Measurements from ENCODE around the gene RGMA.
"Not testable (repeated sequence)": the region's sequence is repeated elsewhere in the genome, so short reads cannot be mapped to it uniquely, and the experiment has no call there.

Gene RGMA

GRCh38 chr15:93044301-93045190 is 44.5 kb downstream of the RGMA start:
- no peak for FAIRE-seq
- no peak for DNase-seq (ENCODE audit: insufficient read length)

GRCh38 chr15:93043621-93044300 is 45.2 kb downstream of the RGMA start:
- DNase-seq (ENCODE audit: insufficient read length) = no peak
- TF ChIP-seq POLR2A (IDR thresholded peaks at IDR 0.05; ENCODE audit: low read depth, low read length) (no peak), TAF1 (IDR thresholded peaks at IDR 0.05; ENCODE audit: borderline replicate concordance, low read depth, low read length) (no peak), POLR2AphosphoS5 (IDR thresholded peaks at IDR 0.05; ENCODE audit: low read depth, low read length) (no peak)
- FAIRE-seq = no peak

More at GRCh38 chr15:93044301-93045190, 44.5 kb downstream of the RGMA start:
- no peak for TF ChIP-seq POLR2AphosphoS5 (IDR thresholded peaks at IDR 0.05; ENCODE audit: low read depth, low read length)
- no peak for TF ChIP-seq POLR2A (IDR thresholded peaks at IDR 0.05; ENCODE audit: low read depth, low read length)
- TF ChIP-seq TAF1 (IDR thresholded peaks at IDR 0.05; ENCODE audit: borderline replicate concordance, low read depth, low read length) = no peak

GRCh38 chr15:93042691-93043378 is 46.2 kb downstream of the RGMA start:
- TF ChIP-seq TAF1 (IDR thresholded peaks at IDR 0.05; ENCODE audit: borderline replicate concordance, low read depth, low read length) = no peak
- no peak for TF ChIP-seq POLR2A (IDR thresholded peaks at IDR 0.05; ENCODE audit: low read depth, low read length)
- TF ChIP-seq POLR2AphosphoS5 (IDR thresholded peaks at IDR 0.05; ENCODE audit: low read depth, low read length) = no peak
- no peak for FAIRE-seq
- no peak for DNase-seq (ENCODE audit: insufficient read length)

GRCh38 chr15:93042211-93042610 is 46.8 kb downstream of the RGMA start:
- no peak for DNase-seq (ENCODE audit: insufficient read length)
- FAIRE-seq = no peak
- TF ChIP-seq TAF1 (IDR thresholded peaks at IDR 0.05; ENCODE audit: borderline replicate concordance, low read depth, low read length) (no peak), POLR2AphosphoS5 (IDR thresholded peaks at IDR 0.05; ENCODE audit: low read depth, low read length) (no peak), POLR2A (IDR thresholded peaks at IDR 0.05; ENCODE audit: low read depth, low read length) (no peak)

- FAIRE-seq (no peak), DNase-seq (ENCODE audit: insufficient read length) (no peak)
- TF ChIP-seq POLR2A (IDR thresholded peaks at IDR 0.05; ENCODE audit: low read depth, low read length) (no peak), TAF1 (IDR thresholded peaks at IDR 0.05; ENCODE audit: borderline replicate concordance, low read depth, low read length) (no peak), POLR2AphosphoS5 (IDR thresholded peaks at IDR 0.05; ENCODE audit: low read depth, low read length) (no peak)
These were observed 47.9 kb downstream of the RGMA start for GRCh38 chr15:93041159-93041547.

- FAIRE-seq = no peak
- no peak for DNase-seq (ENCODE audit: insufficient read length)
- TF ChIP-seq POLR2A (IDR thresholded peaks at IDR 0.05; ENCODE audit: low read depth, low read length) (no peak), TAF1 (IDR thresholded peaks at IDR 0.05; ENCODE audit: borderline replicate concordance, low read depth, low read length) (no peak), POLR2AphosphoS5 (IDR thresholded peaks at IDR 0.05; ENCODE audit: low read depth, low read length) (no peak)
These were observed 48.5 kb downstream of the RGMA start for GRCh38 chr15:93040288-93041158.

DNA sequence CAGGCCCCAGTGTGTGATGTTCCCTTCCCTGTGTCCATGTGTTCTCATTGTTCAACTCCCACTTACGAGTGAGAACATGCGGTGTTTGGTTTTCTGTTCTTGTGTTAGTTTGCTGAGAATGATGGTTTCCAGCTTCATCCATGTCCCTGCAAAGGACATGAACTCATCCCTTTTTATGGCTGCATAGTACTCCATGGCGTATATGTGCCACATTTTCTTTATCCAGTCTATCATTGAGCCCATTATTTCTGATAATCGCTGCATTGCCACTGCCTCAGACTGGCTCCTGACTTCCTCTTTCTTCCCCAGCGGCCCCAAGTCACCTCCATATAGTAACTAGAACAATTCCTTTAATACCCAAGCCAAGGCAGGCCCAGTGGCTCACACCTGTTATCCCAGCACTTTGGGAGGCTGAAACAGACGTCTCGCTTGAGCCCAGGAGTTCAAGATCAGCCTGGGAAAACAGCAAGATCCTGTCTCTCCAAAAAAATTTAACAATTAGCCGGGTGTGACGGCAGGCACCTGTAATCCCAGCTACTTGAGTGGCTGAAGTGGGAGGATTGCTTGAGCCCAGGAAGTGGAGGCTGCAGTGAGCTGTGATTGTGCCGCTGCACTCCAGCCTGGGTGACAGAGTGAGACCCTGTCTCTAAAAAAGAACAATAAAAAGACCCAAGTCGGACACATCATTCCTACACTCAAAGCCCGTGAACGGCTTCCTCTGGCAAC is 49.3 kb downstream of the RGMA start:
- FAIRE-seq = not testable (repeated sequence)

DNA sequence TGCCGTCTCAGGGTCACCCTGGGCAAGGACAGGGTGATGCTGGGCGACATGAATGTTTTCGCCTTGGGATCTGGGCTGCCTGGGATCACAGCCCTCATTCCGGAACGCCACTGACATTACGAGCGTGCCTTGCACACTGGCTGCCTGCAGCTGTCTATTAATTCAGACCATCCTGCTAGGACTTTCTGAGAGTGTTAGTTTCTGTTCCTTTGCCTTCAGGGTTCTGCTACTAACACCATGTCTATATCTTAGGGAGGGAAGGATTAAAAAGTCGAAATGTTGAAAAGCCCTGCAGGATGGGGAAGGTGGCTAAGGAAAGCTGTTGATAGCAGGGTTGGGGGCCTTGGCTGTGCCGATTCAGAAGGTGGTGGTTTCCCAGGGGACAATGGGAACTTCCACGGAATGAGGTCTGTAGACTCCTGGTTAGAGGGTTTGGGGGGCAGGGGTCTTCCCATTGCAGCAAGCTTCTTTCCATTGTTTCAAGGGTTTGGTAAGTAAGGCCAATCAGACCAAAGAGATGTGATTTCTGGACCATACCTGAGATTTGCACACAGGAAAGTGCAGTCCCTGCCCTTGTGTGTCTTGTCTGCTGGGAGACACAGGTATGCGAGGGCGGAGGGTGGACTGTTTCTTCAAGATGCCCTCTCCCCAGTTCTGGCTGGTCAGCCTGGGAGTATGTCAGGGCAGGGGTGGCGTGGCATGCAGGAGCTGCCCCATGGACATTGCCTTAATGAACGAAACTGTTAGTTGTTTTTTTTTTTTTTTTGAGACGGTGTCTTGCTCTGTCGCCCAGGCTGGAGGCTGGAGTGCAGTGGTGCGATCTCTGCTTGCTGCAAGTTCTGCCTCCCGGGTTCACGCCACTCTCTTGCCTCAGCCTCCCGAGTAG is 50.9 kb downstream of the RGMA start:
- FAIRE-seq (no peak), DNase-seq (ENCODE audit: insufficient read length) (no peak)
- no peak for TF ChIP-seq TAF1 (IDR thresholded peaks at IDR 0.05; ENCODE audit: borderline replicate concordance, low read depth, low read length)
- no peak for TF ChIP-seq POLR2AphosphoS5 (IDR thresholded peaks at IDR 0.05; ENCODE audit: low read depth, low read length)

More for the DNA sequence above, 49.3 kb downstream of the RGMA start:
- DNase-seq (ENCODE audit: insufficient read length) = not testable (repeated sequence)

DNA sequence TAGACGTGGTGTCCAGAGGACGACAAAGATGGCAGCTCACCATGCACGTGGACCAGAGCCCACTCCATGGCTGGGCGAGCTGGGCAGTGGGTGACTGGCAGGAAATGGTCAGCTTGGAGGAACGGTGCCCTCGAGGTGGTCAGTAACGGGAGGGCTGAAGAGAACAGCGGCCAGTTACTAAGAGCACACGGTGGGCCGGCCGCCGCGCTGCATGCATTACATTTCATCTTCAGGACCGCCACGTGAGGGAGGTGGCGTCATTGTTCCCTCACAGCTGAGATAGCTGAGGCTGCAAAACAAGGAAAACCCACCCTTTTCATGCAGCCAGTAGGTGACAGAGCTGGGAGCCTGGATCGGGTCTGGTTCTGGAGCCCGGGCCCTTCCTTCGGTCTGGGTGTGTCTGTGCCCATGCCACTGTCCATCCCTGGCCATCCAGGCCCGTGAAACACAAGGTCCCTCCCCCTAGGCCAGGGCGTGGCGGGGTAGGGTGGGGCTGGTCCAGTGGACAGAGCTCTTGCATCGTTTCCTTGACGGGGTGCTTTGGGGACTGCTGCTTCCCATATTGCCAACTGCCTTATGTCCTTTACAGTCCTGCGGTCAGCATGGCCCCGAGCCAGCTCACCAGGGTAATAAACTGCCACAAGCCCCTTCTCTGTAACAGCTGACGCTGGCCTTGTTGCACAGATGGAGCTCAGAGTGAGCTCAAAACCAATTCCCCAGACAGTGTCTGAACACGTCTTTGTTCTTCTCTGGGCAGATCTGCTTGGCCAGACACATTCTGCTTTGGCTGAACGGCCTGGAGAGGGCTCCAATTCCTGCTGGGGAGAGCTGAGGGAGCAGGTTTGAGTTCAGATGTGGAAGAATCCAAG is 51.8 kb downstream of the RGMA start:
- TF ChIP-seq TAF1 (IDR thresholded peaks at IDR 0.05; ENCODE audit: borderline replicate concordance, low read depth, low read length) (no peak), POLR2A (IDR thresholded peaks at IDR 0.05; ENCODE audit: low read depth, low read length) (no peak), POLR2AphosphoS5 (IDR thresholded peaks at IDR 0.05; ENCODE audit: low read depth, low read length) (no peak)
- DNase-seq (ENCODE audit: insufficient read length) (no peak), FAIRE-seq (no peak)

Measured in GM12892 (cell line).